ENCODE data around the gene CROCC.

Gene CROCC

DNA sequence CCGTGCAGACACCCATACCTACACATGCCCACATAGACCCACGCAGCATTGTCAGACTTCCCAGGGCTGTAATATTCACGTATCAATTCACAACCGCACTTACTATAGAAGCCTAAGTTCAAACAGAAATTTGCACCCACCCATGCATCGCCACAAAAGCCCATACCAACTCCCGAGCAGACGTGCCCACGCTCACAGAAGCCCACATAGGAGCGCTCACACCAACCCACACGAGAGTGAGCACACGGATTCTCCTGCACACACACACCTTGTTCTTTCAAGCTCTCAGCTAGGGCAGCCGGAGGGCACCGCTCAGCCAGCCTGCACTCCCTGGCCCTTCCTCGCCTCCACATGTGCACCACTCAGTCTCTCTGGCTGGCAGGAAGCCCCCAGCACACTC, 54.1 kb downstream of the CROCC start:
- no peak overlapping the region for H3K4me3 ChIP-seq (ENCODE audit: low read length)

GRCh38 chr1:16976966-16977365, 55.2 kb downstream of the CROCC start:
- no peak for DNase-seq
- peaks cover 26% of the 10 kb centered on the region for H3K27me3 ChIP-seq (replicated peaks; ENCODE audit: insufficient read depth, low read length)
- H3K4me3 ChIP-seq (ENCODE audit: low read length) = no peak overlapping the region
- no peak overlapping the region for H3K9ac ChIP-seq (ENCODE audit: low read length)
- H2AFZ ChIP-seq (ENCODE audit: low read length) = no peak overlapping the region
- H3K4me1 ChIP-seq (ENCODE audit: low read length) = no peaks in the 10 kb centered on the region
- H4K20me1 ChIP-seq (ENCODE audit: insufficient read depth, low read length) = no peaks in the 10 kb centered on the region
- TF ChIP-seq EZH2phosphoT487 (IDR thresholded peaks at IDR 0.05; ENCODE audit: low read length) = no peak
- TF ChIP-seq EZH2 (optimal IDR thresholded peaks at IDR 0.05; ENCODE audit: low read depth, low read length) = no peak
- TF ChIP-seq CTCF (IDR thresholded peaks at IDR 0.05; ENCODE audit: low read length) = no peak
- no peaks in the 10 kb centered on the region for H3K9me3 ChIP-seq (replicated peaks; ENCODE audit: insufficient read depth, low read length)
- no peaks in the 10 kb centered on the region for H3F3A ChIP-seq (ENCODE audit: insufficient read depth, low read length)
- no peaks in the 10 kb centered on the region for H3K79me2 ChIP-seq (ENCODE audit: low read length)
- no peaks in the 10 kb centered on the region for H3K9me2 ChIP-seq (replicated peaks; ENCODE audit: insufficient read depth, low read length)
- no peak overlapping the region for H3K27ac ChIP-seq (ENCODE audit: low read length)
- H3K4me2 ChIP-seq (ENCODE audit: low read depth, low read length) = no peak overlapping the region
- no peaks in the 10 kb centered on the region for H3K36me3 ChIP-seq (replicated peaks; ENCODE audit: insufficient read depth, low read length)

More for the DNA sequence above, 54.1 kb downstream of the CROCC start:
- no peaks in the 10 kb centered on the region for H4K20me1 ChIP-seq (ENCODE audit: insufficient read depth, low read length)
- H3F3A ChIP-seq (ENCODE audit: insufficient read depth, low read length) = no peaks in the 10 kb centered on the region
- no peaks in the 10 kb centered on the region for H3K79me2 ChIP-seq (ENCODE audit: low read length)
- no peaks in the 10 kb centered on the region for H3K4me1 ChIP-seq (ENCODE audit: low read length)
- H3K27me3 ChIP-seq (replicated peaks; ENCODE audit: insufficient read depth, low read length) = peaks cover 16% of the 10 kb centered on the region
- no peak overlapping the region for H3K9ac ChIP-seq (ENCODE audit: low read length)
- H3K4me2 ChIP-seq (ENCODE audit: low read depth, low read length) = no peak overlapping the region
- H2AFZ ChIP-seq (ENCODE audit: low read length) = no peak overlapping the region
- H3K9me2 ChIP-seq (replicated peaks; ENCODE audit: insufficient read depth, low read length) = no peaks in the 10 kb centered on the region
- H3K9me3 ChIP-seq (replicated peaks; ENCODE audit: insufficient read depth, low read length) = no peaks in the 10 kb centered on the region
- H3K36me3 ChIP-seq (replicated peaks; ENCODE audit: insufficient read depth, low read length) = no peaks in the 10 kb centered on the region
- H3K27ac ChIP-seq (ENCODE audit: low read length) = no peak overlapping the region
- no peak for DNase-seq
- TF ChIP-seq EZH2phosphoT487 (IDR thresholded peaks at IDR 0.05; ENCODE audit: low read length) (no peak), CTCF (IDR thresholded peaks at IDR 0.05; ENCODE audit: low read length) (no peak), EZH2 (optimal IDR thresholded peaks at IDR 0.05; ENCODE audit: low read depth, low read length) (no peak)

DNA sequence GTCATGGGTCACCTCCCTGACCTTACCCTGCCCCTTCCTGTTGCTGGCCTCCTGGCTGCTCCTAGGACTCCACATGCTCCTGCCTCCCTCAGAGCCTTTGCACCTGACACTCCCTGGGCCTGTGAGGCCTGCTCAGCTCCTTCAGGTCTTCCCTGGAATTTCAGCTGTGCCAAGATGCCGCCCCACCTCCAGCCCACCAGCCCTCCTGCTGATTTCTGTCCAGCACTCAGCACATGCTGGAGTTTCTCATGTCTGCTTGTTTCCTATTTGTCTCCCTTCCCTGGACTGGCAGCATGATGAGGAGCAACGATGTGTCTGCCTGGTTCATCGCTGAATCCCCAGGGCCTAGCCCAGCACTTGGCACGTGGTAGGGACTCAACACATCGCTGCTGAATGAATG, 55.6 kb downstream of the CROCC start:
- Histone ChIP-seq H3K4me1 (ENCODE audit: low read length) (no peaks in the 10 kb centered on the region), H3K9ac (ENCODE audit: low read length) (no peak overlapping the region), H3K9me2 (replicated peaks; ENCODE audit: insufficient read depth, low read length) (no peaks in the 10 kb centered on the region), H3K9me3 (replicated peaks; ENCODE audit: insufficient read depth, low read length) (no peaks in the 10 kb centered on the region), H3K36me3 (replicated peaks; ENCODE audit: insufficient read depth, low read length) (no peaks in the 10 kb centered on the region), H4K20me1 (ENCODE audit: insufficient read depth, low read length) (no peaks in the 10 kb centered on the region), H3K27me3 (replicated peaks; ENCODE audit: insufficient read depth, low read length) (peaks cover 26% of the 10 kb centered on the region), H2AFZ (ENCODE audit: low read length) (no peak overlapping the region), H3K27ac (ENCODE audit: low read length) (no peak overlapping the region), H3F3A (ENCODE audit: insufficient read depth, low read length) (no peaks in the 10 kb centered on the region), H3K79me2 (ENCODE audit: low read length) (no peaks in the 10 kb centered on the region), H3K4me2 (ENCODE audit: low read depth, low read length) (no peak overlapping the region), H3K4me3 (ENCODE audit: low read length) (no peak overlapping the region)
- DNase-seq = no peak
- TF ChIP-seq CTCF (IDR thresholded peaks at IDR 0.05; ENCODE audit: low read length) = no peak
- no peak for TF ChIP-seq EZH2 (optimal IDR thresholded peaks at IDR 0.05; ENCODE audit: low read depth, low read length)
- TF ChIP-seq EZH2phosphoT487 (IDR thresholded peaks at IDR 0.05; ENCODE audit: low read length) = no peak

All from MM.1S (cell line).